ENCODE results near the gene CA11.

- TF ChIP-seq EZH2 (IDR thresholded peaks at IDR 0.05; ENCODE audit: insufficient read depth, low read length) (no peak), CTCF (IDR thresholded peaks at IDR 0.05; ENCODE audit: insufficient read depth, low read depth, low read length) (no peak)
These were observed 21.9 kb downstream of the CA11 start for GRCh38 chr19:48624067-48624594.
